Neural progenitor cell (in vitro differentiated cells): ENCODE data around the gene UBE2QL1.

ENCODE experiments used
- EZH2 ChIP-seq: fragments of 200-600 bp; sonication (generic); IDR thresholded peaks from 2 replicates; pipeline ENCODE4 v1.6.1; 2017; ENCODE audit warnings: antibody characterized with exemption, mild to moderate bottlenecking, moderate library complexity
- EZH2phosphoT487 ChIP-seq: fragments of 200-600 bp; sonication (generic); IDR thresholded peaks from 2 replicates; pipeline ENCODE4 v1.6.1; 2017; ENCODE audit warnings: antibody characterized with exemption
- TF ChIP-seq, protein P1 (sequence below): fragments of 200-600 bp; sonication (generic); IDR thresholded peaks from 2 replicates; pipeline ENCODE4 v1.5.1; 2017; ENCODE audit warnings: antibody characterized with exemption, mild to moderate bottlenecking

DNA sequence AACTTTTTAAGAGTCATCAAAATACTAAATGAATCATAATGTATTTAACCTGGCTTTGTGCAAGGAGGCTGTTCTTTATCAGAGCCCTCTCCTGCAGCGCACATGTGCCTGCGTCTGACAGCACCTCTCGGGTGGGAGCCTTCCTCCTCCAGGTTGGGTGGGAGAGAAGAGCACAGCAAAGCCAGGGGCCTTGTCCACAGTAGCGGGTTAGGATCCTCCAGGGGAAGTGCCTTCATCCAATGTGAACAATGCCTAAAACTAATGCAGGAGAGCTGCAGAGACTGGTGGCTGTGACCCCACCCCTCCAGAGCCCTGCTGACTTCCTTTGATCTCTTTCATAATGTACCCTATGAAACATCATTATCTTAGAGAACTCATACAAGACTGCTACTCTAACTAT, 10.2 kb downstream of the UBE2QL1 start:
- TF ChIP-seq, protein P1, sequence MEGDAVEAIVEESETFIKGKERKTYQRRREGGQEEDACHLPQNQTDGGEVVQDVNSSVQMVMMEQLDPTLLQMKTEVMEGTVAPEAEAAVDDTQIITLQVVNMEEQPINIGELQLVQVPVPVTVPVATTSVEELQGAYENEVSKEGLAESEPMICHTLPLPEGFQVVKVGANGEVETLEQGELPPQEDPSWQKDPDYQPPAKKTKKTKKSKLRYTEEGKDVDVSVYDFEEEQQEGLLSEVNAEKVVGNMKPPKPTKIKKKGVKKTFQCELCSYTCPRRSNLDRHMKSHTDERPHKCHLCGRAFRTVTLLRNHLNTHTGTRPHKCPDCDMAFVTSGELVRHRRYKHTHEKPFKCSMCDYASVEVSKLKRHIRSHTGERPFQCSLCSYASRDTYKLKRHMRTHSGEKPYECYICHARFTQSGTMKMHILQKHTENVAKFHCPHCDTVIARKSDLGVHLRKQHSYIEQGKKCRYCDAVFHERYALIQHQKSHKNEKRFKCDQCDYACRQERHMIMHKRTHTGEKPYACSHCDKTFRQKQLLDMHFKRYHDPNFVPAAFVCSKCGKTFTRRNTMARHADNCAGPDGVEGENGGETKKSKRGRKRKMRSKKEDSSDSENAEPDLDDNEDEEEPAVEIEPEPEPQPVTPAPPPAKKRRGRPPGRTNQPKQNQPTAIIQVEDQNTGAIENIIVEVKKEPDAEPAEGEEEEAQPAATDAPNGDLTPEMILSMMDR: no peak
- TF ChIP-seq EZH2: no peak
- TF ChIP-seq EZH2phosphoT487: no peak
